ENCODE measurements around the gene NOVA2.

Gene NOVA2

DNA sequence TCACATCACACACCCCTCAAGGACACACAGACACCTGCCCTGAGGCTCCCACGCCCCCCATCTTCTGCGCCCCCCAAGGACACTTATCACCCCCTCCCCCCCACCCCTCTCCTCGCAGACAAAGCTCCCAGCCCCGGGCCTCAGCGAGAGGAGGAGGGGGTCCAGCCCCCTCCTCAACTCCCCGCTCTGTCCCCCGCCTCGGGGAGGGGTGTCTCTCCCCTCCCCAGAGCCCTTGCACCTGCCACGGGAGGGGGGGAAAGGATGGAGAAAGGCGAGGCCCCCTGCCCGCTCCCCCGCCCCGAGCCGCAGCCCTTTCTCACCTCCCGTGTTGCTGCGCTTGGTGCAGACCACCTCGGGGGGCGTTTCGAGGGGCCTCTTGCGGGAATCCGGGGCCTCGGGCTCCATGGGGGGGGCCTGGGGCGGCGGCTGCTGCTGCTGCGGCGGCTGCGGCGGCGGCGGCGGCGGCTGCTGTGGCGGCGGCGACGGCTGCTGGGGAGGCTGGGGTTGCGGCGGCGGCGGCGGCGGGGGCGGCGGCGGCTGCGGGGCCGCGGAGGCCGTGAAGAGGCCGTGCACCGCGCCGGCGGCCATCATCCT, 621 bp downstream of the NOVA2 start:
- peak overlapping the region; percentile 52 for H3K4me3 ChIP-seq (replicated peaks; ENCODE audit: low read depth, low read length)
- TF ChIP-seq, protein P1, sequence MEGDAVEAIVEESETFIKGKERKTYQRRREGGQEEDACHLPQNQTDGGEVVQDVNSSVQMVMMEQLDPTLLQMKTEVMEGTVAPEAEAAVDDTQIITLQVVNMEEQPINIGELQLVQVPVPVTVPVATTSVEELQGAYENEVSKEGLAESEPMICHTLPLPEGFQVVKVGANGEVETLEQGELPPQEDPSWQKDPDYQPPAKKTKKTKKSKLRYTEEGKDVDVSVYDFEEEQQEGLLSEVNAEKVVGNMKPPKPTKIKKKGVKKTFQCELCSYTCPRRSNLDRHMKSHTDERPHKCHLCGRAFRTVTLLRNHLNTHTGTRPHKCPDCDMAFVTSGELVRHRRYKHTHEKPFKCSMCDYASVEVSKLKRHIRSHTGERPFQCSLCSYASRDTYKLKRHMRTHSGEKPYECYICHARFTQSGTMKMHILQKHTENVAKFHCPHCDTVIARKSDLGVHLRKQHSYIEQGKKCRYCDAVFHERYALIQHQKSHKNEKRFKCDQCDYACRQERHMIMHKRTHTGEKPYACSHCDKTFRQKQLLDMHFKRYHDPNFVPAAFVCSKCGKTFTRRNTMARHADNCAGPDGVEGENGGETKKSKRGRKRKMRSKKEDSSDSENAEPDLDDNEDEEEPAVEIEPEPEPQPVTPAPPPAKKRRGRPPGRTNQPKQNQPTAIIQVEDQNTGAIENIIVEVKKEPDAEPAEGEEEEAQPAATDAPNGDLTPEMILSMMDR (IDR thresholded peaks at IDR 0.05; ENCODE audit: low read length, missing control alignments): no peak
- DNase-seq (ENCODE audit: low read depth): no peak

DNA sequence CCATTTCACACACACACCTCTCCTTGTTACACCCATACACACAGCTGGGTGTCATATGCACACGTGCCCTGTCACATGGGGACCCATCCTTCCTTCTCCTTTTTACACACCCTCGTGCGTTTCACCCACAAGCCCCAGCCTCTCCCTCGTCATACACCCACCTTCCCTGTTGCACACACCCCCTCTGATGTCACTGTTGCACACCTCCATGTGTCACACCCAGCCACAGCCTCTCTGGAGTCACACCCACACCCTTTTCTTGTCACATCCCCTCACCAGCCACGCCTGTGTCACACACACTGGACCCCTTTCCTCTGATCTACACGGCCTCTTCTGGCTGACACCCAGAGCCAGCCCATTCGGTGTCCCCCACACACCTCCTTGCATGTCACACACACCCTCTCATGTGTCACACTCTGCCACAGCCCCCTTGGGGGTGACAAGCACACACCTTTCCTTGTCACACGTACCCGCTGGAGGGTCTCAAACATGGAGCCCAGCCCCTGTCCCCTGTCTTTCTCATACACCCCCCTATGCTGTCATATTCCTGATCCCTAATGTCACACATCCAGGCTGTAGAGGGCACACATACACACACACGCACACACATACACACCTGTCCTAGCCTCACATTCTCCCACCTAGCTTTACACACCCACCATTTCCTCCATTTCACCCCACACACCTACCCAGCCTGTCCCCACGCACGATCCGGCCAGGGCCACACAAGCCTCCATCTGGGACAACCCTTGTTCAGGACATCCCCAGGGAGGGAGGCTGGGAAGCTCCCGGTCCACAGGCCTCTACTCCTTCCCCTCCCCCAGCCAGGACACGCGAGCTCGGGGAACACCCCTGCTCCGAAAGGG, 1.4 kb downstream of the NOVA2 start:
- DNase-seq (ENCODE audit: low read depth): no peak
- H3K4me3 ChIP-seq (replicated peaks; ENCODE audit: low read depth, low read length): peak overlapping the region; percentile 52
- TF ChIP-seq, protein P1 (IDR thresholded peaks at IDR 0.05; ENCODE audit: low read length, missing control alignments): no peak

DNA sequence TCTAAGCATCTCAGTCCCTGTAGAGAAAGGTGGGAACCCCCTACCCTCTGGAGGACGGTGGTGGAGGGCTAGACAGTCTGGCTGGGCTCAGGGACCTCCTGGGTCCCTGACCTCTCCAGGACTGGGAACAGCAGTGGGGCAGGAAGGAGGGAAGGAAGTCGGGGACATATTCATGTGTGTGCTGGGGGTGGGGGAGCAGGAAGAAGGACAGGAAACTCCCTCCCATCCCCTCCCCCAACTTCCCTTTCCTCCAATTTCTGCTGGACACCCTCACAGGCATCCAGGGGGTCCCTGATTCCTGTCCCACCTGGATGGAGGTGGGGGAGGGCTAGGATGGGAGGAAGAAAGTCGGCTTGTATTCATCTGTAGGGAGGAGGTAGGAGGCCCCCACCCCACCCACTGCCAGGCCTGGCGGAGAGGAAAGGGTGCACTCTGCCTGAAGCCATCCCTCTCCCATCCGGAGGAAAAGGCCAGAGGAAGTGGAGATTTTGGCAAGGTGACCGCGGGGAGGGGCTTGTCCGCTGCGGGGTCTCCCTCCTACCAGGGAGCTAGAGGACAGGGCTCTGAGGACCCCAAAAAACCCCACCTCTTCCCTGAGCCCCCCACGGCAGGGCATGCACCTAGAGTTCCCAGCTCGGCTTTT, 2.3 kb downstream of the NOVA2 start:
- DNase-seq (ENCODE audit: low read depth): no peak
- H3K4me3 ChIP-seq (replicated peaks; ENCODE audit: low read depth, low read length): peak overlapping the region; percentile 22

DNA sequence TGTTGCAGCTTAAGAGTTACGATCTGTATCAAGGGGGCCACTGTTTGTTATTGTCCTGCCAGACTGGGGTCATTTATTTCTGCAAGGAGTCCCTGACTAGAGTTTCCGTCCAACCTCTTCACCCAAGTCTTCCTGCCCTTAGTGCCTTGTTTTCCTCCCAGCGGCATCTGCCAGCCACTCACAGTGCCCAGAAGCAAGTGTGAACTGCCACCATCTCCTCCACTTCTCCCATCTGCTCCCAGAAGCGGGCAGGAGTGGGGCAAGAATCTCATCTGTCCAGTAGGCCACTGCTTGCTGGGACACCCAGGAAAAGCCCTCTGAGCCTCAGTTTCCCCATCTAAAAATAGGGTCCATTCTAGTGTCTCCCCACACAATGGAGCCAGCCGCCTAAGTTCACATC, 4.0 kb downstream of the NOVA2 start:
- no peak overlapping the region for H3K4me3 ChIP-seq (replicated peaks; ENCODE audit: low read depth, low read length)
- TF ChIP-seq, protein P1 (IDR thresholded peaks at IDR 0.05; ENCODE audit: low read length, missing control alignments): no peak
- no peak for DNase-seq (ENCODE audit: low read depth)

More for the DNA sequence above, 2.3 kb downstream of the NOVA2 start:
- TF ChIP-seq, protein P1 (IDR thresholded peaks at IDR 0.05; ENCODE audit: low read length, missing control alignments): no peak

DNA sequence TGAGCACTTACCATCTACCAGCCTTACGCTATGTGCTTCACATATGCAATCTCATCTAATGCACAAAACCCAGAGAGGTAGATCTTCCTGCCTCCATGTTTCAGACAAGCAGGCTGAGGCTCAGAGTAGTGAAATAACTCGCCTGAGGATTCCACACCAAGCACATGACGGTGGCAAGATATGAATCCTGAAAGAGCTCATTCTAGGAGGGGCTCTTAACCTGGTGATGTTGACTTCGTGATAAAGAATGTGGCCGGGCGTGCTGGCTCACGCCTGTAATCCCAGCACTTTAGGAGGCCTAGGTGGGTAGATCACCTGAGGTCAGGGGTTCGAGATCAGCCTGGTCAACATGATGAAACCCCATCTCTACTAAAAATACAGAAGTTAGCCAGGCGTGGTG, 5.0 kb downstream of the NOVA2 start:
- H3K4me3 ChIP-seq (replicated peaks; ENCODE audit: low read depth, low read length): no peak overlapping the region
- DNase-seq (ENCODE audit: low read depth): no peak
- TF ChIP-seq, protein P1 (IDR thresholded peaks at IDR 0.05; ENCODE audit: low read length, missing control alignments): no peak

DNA sequence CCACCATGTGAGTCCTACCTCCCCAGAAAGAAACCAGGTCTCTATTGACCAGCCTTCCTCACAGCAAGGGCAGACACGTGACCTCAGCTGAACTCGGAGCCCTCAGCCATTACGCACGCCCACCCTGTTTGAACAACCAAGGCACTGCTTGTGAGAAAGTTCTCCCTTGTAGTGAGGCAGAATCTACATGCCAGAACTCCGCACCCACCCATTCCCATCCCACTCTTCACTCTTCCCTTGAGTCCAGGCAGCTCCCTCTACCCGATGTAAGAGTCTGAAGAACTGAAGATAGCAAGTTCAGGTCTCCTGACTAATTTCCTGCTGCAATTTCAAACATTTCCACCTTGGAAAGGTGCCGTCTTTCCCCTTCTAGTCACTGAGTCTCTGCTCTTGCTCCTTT, 6.4 kb downstream of the NOVA2 start:
- H3K4me3 ChIP-seq (replicated peaks; ENCODE audit: low read depth, low read length): no peak overlapping the region
- DNase-seq (ENCODE audit: low read depth): no peak
- TF ChIP-seq, protein P1 (IDR thresholded peaks at IDR 0.05; ENCODE audit: low read length, missing control alignments): no peak

Data from fibroblast of pulmonary artery (primary cell).